Psoas muscle (tissue), 8 donors: ENCODE data around the gene OTUD3. TPM values are rescaled to one million over a fixed set of nuclear protein-coding genes. Genes with fewer than 3 reads are reported as not detected.
"Not testable (repeated sequence)": the region's sequence is repeated elsewhere in the genome, so short reads cannot be mapped to it uniquely, and the experiment has no call there.

Source experiments
- ATAC-seq, 4 donors: fragments of 200-7000 bp; cut with Tn5 transposase; one replicate each; pipeline ENCODE4 v1.9.1; 2020; ENCODE audit warnings: moderate library complexity in 3 of 4, mild to moderate bottlenecking in 2 of 4
- DNase-seq, 2 donors: peaks; one replicate each; pipeline ENCODE4 v3.0.0-alpha.2; 2020
- H3K27ac ChIP-seq: fragments of 200-600 bp; one replicate; pipeline ENCODE4 v1.8.0; 2022
- H3K27me3 ChIP-seq, 3 donors: fragments of 200-600 bp in 1 of 3; one replicate each; pipeline versions ENCODE4 v1.6.1 to v1.8.0; 2013 to 2022; ENCODE audit warnings: low read length in 2 of 3, mild to moderate bottlenecking in 2 of 3, moderate library complexity in 1 of 3; ENCODE audit not compliant: insufficient read depth in 3 of 3
- H3K36me3 ChIP-seq, 2 donors: fragments of 200-600 bp in 1 of 2; one replicate each; pipeline versions ENCODE4 v1.6.1 to v1.8.0; 2013 to 2022; ENCODE audit warnings: low read depth in 1 of 2, mild to moderate bottlenecking in 1 of 2, moderate library complexity in 1 of 2; ENCODE audit not compliant: insufficient read depth in 1 of 2
- H3K4me1 ChIP-seq: fragments of 200-600 bp; one replicate; pipeline ENCODE4 v1.8.0; 2022
- H3K4me3 ChIP-seq: fragments of 200-600 bp; one replicate; pipeline ENCODE4 v1.8.0; 2022; ENCODE audit warnings: mild to moderate bottlenecking
- H3K9me3 ChIP-seq: fragments of 200-600 bp; one replicate; pipeline ENCODE4 v1.8.0; 2022
- WGBS, 3 donors: extraction: QIAGEN DNeasy Blood & Tissue Kit; methylation state at CpG; one replicate each; pipeline versions ENCODE4 v1.1.6 to v1.1.7; 2013; 5-methylcytosine and 5-hydroxymethylcytosine counted together
- intact Hi-C, 2 donors: fragments of 100-400 bp; cut with DNase I; formaldehyde crosslinking; loops; one replicate each; pipeline versions ENCODE4 v1.11.0 to v1.14.2; 2022
- polyA plus RNA-seq, 3 donors: library from polyadenylated mRNA; stranded (reverse); fragments of 200-250 nt; gene quantifications; one replicate each; pipeline ENCODE4 v1.2.3, GENCODE V29; 2013
- total RNA-seq, 4 donors: library from RNA; stranded (reverse); fragmentation: NEBNext Ultra II Directional in 2 of 4; extraction: Animal tissue kit (Norgen Biotek cat#: 25700) in 2 of 4; gene quantifications; one replicate each; pipeline versions ENCODE4 v1.2.1 to v1.2.4, GENCODE V29; 2021 to 2023
- TF ChIP-seq, protein P1 (sequence below): fragments of 200-600 bp; IDR thresholded peaks from one replicate; pipeline ENCODE4 v1.8.0; 2022; ENCODE audit warnings: antibody characterized with exemption
- donor health status: healthy with polysubstance abuse.
- donor health status: DM: no; HTN: no; CAD: no; lungs with moderate emphysema.
- donor health status: Bipolar disorder and iron deficiency.
- donor health status: healthy.
- donor health status: DM: yes; HTN: yes; CAD: no.
- donor health status: DM: no; HTN: no; CAD: no.
- donor health status: DM: no; HTN: no; CAD: no.
- donor health status: DM: yes; HTN: yes; CAD: no.

OTUD3 gene
- total and polyA plus RNA-seq, 7 donors = 2.3 to 7.6 (median 6.1) TPM

DNA sequence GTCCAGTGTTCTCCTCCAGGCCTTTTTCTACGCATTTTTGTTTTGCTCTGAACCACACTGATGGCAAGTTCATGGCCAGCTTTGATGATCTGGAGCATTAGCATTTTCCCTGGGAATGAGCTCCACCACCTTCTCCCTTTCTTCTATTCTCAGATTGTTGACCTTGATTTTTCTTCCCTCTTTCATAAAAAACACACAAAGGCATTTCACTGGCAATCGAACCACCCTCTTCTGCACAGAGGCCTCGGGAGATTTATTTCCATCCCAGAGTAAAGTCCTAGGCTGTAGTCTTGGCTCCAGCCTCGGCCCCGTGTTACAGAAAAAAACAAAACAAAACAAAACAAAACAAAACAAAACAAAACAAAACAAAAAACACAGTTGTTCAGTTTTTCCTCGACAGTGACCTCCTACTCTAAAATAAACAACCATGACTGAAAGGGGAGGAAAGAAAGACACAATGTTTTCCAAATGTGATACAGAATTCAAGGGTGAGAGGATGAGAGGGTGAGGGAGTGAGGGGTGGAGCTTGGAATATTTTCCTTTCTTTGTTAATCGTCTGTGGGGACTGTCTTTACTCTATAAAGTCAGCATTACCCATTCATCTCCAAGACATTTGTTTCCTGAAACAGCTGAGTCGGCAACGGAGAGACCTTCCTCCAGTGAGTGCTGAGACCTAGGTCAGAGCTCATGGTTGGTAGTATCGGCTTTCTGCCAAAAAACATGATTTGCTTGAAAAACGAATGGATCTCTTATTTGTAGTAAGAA, 37.3 kb upstream of the OTUD3 start:
- Histone ChIP-seq H3K36me3 (no peaks in the 10 kb centered on the region), H3K27me3 (peaks cover 0 to 7% (median 0%) of the 10 kb centered on the region in 3 donors), H3K9me3 (no peaks in the 10 kb centered on the region), H3K27ac (no peak overlapping the region), H3K4me3 (no peak overlapping the region), H3K4me1 (no peaks in the 10 kb centered on the region)
- ATAC-seq = no peak
- TF ChIP-seq, protein P1, sequence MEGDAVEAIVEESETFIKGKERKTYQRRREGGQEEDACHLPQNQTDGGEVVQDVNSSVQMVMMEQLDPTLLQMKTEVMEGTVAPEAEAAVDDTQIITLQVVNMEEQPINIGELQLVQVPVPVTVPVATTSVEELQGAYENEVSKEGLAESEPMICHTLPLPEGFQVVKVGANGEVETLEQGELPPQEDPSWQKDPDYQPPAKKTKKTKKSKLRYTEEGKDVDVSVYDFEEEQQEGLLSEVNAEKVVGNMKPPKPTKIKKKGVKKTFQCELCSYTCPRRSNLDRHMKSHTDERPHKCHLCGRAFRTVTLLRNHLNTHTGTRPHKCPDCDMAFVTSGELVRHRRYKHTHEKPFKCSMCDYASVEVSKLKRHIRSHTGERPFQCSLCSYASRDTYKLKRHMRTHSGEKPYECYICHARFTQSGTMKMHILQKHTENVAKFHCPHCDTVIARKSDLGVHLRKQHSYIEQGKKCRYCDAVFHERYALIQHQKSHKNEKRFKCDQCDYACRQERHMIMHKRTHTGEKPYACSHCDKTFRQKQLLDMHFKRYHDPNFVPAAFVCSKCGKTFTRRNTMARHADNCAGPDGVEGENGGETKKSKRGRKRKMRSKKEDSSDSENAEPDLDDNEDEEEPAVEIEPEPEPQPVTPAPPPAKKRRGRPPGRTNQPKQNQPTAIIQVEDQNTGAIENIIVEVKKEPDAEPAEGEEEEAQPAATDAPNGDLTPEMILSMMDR = no peak
- no peak for DNase-seq
- 20 to 29% (median 25%) methylated on average over 11 of the region's 11 CpGs for WGBS, 3 donors
- intact Hi-C loops = no loop called here

- WGBS, 3 donors = 84 to 90% (median 89%) methylated on average over 8 of the region's 8 CpGs
- H3K4me1 ChIP-seq = no peaks in the 10 kb centered on the region
- DNase-seq (no peak), ATAC-seq (no peak)
- no peak overlapping the region for H3K27ac ChIP-seq
- peaks cover 0 to 7% (median 0%) of the 10 kb centered on the region in 3 donors for H3K27me3 ChIP-seq
- no peaks in the 10 kb centered on the region for H3K9me3 ChIP-seq
- H3K36me3 ChIP-seq = no peaks in the 10 kb centered on the region
- TF ChIP-seq, protein P1 = no peak
- H3K4me3 ChIP-seq = no peak overlapping the region
- intact Hi-C loops = no loop called here
Observed at GRCh38 chr1:19845555-19845954, 36.6 kb upstream of the OTUD3 start.

GRCh38 chr1:19846338-19846737, 35.9 kb upstream of the OTUD3 start:
- H3K27ac ChIP-seq = no peak overlapping the region
- DNase-seq = no peak
- H3K4me1 ChIP-seq = no peaks in the 10 kb centered on the region
- H3K27me3 ChIP-seq = peaks cover 0 to 7% (median 0%) of the 10 kb centered on the region in 3 donors
- 87 to 97% (median 90%) methylated on average over 3 of the region's 3 CpGs for WGBS, 3 donors
- H3K36me3 ChIP-seq = no peaks in the 10 kb centered on the region
- H3K4me3 ChIP-seq = no peak overlapping the region
- no peaks in the 10 kb centered on the region for H3K9me3 ChIP-seq
- TF ChIP-seq, protein P1 = no peak
- no peak for ATAC-seq
- intact Hi-C loops = no loop called here

DNA sequence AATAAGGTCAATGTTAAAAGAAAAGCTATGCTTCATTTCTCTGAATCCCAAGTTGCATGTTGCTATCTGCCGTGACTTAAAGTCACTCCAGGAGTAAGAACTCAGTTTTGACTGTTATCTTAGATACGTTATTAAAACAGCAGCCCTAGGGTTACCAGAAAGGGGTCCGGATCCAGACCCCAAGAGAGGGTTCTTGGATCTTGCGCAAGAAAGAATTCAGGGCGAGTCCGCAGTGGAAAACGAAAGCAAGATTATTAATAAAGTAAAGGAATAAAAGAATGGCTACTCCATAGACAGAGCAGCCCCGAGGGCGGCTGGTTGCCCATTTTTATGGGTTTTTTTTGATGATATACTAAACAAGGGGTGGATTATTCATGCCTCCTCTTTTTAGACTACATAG, 34.9 kb upstream of the OTUD3 start:
- ATAC-seq, H3K36me3 ChIP-seq, H3K9me3 ChIP-seq, H3K4me1 ChIP-seq, H3K27ac ChIP-seq, H3K4me3 ChIP-seq, intact Hi-C loops, H3K27me3 ChIP-seq, DNase-seq: not testable (repeated sequence)
- WGBS, 3 donors = 77 to 84% (median 81%) methylated on average over 9 of the region's 9 CpGs

DNA sequence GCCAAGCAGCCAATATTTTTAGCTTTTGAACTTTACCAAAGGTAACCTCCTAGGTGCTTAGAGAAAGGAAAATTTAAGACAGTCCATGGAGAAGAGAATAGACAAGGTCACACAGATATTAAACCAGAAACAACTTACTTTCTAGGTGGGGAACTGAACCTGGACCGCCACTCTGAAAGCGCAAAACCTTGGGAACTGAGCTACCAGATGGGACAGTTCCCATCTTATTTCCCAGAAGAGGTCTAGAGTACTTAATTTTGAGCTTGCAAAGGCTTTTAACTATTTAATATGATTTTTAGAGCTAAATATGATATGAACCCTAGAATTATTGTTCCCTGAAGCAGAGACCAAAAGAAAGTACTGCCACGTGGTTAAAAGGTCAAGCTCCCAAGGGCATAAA, 32.9 kb upstream of the OTUD3 start:
- H3K4me1 ChIP-seq, DNase-seq, H3K36me3 ChIP-seq, intact Hi-C loops, H3K9me3 ChIP-seq, ATAC-seq, H3K4me3 ChIP-seq, H3K27ac ChIP-seq, H3K27me3 ChIP-seq: not testable (repeated sequence)
- WGBS, 3 donors = 59 to 63% (median 61%) methylated on average over 3 of the region's 3 CpGs
